Epidermal melanocyte (primary cell): ENCODE data around the gene PRM3.

Experiments
- DNase-seq: peaks from one replicate; pipeline ENCODE4 v3.0.0; 2011; ENCODE audit warnings: low spot score; ENCODE audit not compliant: insufficient read length

Gene PRM3, protein sequence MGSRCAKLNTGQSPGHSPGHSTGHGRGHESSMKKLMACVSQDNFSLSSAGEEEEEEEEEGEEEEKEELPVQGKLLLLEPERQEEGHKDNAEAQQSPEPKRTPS

DNA sequence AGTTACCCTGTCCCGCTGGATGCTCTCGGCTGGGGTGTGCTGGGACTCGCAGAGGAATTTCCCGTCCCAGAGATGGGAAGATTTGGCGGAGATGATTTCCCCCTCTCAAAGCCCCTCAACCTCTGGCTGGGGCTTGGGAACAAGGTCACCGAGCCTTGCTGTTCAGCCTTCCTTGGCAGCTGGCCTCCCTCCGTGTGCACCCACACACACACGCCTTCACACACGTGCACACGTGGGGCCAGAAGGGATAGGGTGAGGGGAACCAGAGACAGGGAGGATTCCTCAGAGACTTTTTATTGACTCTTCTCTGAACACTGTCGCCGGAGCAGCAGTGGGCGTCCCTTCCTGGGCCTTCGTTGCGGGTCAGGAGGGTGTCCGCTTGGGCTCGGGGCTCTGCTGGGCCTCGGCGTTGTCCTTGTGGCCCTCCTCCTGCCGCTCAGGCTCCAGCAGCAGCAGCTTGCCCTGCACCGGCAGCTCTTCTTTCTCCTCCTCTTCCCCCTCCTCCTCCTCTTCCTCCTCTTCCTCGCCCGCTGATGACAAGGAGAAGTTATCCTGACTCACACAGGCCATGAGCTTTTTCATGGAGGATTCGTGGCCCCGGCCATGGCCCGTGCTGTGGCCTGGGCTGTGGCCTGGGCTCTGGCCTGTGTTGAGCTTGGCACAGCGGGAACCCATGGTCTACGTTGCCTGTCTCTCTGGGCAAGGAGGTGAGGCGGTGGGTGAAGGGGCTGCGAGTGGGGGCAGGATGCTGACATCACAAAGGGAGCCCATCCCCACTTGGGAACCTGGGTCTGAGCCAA, at the start of gene PRM3:
Gene PRM3 (minus strand): TSS at position 709 of the 800 bp plus-strand sequence. CDS start 34 bp downstream, at position 675.
- DNase-seq: no peak

DNA sequence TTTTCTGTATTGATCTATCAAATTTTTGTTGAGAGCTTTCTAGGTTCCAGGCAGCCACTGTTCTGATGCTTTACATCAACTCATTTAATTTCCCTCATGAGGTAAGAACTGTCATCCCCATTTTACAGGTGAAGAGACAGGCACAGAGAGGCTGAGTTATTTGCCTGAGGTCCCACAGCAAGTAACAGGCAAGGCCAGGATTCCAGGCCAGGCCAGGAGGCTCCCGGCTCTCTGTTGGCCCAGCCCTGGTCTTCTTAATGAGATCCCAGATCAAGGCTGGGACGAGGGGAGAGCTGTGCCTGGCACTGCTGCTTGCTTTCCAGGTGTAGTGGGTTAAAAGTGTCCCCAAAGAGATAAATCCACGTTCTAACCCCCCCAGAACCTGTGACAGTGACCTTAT, 49.4 kb upstream of the PRM3 start:
- no peak for DNase-seq

DNA sequence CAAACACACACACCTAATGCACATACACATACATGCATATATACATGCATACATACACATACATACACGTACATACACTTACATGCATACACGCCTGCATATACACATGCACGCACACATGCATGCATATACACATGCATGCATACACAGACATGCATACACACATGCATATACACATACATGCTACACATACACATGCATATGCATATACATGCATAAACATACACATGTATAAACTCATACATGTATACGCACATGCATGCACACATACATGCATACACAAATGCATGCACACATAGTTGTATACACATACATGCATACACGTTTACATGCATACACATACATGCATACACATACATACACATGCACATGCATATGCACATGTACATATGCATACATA, 48.2 kb upstream of the PRM3 start:
- no peak for DNase-seq

DNA sequence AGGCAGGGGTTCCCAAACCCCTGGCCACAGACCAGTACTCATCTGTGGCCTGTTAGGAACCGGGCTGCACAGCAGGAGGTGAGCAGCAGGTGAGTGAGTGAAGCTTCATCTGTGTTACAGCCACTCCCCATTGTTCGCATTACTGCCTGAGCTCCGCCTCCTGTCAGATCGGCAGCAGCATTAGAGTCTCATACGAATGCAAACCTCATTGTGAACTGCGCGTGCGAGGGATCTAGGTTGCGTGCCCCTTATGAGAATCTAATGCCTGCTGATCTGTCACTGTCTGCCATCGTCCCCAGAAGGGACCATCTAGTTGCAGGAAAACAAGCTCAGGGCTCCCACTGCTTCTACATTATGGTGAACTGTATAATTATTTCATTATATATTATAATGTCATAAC, 46.7 kb upstream of the PRM3 start:
- no peak for DNase-seq

DNA sequence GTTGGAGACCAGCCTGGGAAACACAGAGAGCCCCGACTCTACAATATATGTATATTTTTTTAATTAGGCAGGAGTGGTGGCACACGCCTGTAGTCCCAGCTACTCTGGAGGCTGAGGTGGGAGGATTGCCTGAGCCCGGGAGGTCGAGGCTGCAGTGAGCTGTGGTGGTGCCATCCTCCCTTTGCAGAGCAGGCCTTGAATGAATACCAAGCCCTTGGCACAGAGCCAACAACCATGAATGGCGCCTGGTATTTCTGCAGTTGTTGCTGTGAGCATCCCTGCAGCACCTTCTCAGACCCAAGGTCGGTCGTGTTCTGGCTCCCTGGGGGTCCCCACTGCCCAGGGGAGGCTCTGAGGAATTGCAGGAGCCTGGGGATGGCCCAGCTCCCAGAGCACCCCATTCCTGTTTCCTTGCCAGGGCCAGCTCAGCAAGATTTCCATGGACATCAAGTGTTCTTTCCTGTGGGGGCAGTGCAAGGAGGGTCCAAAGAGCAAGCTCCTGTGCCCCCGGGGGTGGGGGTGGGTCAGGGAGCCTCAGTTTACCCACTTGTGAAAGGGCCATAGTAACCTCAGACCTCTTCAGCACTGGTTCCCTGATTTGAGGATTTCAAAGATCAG, 46.2 kb upstream of the PRM3 start:
- DNase-seq: no peak

DNA sequence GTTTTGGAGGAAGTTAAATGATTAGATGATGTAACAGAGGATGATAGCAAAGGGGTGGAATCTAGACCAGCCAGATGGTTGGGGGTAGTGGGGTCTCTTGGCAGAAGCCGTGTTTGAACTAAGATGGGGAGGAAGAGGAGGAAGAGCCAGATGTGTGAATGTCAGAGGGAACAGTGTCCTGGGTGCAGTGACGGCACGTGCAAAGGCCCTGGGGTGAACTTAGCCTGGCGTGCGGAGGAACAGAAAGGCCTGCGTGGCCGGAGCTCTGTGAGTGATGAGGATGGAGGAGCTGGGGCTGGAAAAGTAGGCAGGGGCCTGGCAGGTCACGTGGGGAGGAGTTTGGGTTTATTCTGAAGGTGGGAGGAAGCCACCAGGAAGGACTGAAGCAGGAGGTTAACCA, 45.4 kb upstream of the PRM3 start:
- no peak for DNase-seq

DNA sequence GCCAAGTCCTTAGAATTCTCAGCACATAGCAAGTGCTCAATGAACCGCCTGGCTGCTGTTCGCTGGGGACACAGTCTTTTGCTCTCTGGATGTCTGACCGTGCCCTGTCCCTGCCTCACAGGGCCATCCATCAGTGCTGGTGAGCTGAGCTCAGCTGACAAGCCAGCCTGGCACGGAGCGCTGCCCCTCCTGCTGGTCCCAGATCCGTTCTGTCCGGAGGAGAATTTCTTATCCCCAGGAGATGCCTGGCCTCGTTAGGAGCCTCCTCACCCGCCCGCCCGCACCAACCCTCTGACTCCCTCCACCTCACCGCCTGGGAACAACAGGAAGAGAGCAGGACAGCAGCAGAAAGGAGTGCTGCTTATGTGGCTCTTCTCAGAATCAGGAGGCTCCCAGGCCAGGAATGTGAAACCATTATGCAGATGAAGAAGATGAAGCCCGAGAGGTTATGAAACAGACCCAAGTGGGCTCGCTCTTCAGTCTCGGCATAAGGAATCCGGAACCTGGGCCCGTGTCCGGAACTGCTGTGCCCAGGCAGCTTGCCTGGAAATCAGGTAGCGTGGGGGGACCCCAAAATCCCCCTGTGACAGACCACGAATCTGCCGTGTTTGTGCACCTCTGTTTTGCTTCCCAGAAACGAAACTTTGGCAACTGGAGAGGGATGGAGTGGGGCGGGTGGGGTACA, 43.0 kb upstream of the PRM3 start:
- no peak for DNase-seq

DNA sequence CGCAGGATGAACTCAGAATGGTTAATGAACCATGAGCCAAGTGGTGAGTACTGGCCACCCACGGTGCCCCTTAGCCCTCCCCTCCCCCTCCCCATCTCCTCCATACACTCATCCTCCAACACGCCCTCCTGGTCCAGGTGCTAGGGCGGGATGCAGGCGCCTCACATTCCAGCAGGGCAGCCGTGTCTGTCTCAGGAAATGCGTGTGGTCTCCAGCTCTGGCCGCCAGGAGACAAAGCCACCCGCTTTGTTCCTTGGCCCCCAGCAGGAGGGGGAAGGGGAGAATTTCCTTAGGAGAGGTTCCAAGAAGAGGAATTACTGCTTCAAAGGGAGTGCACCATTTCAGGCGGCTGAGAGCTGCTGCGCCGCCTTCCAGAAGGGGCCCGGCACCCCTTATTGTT, 42.1 kb upstream of the PRM3 start:
- DNase-seq: no peak

DNA sequence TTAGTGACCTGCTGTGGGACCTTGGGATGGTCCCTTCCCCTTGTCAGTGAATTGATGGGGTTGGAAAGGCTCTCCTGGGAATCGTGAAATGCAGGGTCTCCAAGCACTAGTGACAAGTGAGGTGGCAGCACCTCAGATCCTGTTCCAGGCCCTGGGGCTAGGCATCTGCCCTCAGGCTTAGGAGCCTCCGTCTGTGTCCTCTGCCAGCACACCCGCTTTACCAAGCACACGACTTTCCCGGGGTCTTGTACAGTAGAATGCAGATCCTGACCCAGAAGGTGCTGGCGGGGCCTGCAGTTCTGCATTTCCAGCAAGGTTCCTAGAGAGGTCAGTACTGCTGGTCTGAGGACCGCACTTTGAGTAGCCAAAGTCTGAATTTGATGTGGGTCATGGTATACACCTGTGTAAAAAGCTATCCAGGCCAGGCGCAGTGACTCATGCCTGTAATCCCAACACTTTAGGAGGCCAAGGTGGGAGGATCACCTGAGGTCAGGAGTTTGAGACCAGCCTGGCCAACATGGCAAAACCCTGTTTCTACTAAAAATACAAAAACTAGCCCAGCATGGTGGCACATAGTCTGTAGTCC, 41.0 kb upstream of the PRM3 start:
- DNase-seq: no peak

DNA sequence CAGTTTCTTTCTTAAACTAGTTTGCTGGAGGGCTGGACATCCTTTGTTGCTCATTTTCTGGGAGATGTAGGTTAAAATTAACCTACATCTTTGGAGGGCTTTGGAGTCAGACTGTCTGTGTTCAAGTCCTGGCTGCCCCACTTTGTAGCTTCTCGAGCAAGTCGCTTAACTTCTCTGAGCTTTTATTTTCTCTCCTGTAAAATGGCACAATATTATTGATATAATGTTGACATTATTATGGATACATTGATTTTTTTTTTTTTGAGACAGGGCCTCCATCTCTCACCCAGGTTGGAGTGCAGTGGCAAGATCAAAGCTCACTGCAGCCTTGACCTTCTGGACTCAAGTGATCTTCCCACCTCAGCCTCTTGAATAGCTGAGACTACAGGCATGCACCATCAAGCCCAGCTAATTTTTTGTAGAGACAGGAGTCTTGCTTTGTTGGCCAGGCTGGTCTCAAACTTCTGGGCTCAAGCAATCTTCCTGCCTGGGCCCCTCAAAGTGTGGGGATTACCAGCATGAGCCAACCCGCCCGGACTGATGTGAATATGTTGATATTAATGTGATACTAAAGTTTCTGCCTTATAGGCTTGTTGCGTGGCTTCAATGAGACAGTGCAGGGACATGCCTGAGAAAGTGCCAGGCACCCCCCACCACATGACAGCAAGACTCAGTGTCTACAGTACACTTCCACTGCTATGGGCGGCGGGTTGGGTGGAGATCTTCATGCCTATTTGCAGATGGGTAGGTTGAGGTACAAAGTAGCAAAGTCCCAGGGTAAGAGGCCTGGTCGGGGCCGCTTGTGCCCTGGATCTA, 40.3 kb upstream of the PRM3 start:
- DNase-seq: no peak

DNA sequence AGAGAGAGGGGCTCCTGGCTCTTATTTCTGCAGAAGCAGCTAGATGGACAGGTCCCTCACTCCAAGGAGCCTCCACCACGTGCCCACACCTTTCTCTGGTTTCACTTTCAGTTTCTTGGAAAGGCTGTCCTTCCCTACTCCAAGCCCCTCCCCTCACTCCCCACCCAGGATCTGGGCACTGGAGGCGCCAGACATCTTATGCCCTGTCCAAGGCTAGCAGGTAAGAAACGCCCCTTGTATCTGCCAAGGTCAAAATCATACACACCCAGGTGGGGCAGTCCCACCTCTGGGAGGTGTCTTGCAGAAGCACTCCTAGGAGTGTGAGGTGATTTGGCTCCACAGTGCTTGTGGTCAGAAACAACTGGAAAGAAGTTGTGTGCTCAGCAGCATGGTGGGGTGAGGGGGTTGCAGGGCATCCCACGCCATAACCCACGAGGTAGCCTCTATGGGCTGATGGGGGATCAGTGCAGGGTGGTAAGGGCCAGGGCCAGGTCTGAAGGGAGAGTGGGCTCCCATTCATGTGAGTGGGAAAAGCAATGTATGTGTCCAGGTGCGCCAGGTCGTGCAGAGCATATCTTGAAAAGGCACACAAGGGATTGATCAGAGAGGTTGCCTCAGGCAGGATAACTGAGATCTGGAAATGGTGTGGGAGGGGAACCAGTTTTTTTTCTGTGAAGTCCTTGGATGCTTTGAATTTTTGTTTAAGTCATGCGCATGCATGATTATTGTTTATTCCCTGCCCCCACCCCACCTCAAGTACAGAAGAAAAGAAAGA, 39.5 kb upstream of the PRM3 start:
- DNase-seq: no peak

DNA sequence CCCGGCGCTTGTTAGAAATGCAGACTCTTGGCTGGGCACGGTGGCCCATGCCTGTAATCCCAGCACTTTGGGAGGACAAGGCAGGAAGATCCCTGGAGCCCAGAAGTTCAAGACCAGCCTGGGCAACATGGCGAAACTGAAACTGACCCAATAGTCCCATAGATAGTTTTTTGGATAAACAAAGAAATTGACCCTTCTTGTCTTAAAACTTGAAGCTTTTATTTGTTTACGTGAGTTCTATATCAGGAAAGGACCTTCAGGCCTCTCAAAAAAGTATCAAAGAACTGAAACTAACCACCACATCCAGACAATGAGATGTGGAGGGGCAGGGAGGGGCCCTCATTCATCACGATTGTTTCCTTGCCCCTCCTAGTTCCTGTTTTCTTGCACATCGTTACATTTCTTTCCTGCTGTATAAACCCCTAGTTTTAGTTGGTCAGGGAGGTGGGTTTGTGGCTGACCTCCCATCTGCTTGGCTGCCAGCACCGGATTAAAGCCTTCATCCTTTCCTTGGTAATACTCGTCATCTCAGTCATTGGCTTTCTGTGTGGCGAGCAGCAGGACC, 37.6 kb upstream of the PRM3 start:
- DNase-seq: no peak

DNA sequence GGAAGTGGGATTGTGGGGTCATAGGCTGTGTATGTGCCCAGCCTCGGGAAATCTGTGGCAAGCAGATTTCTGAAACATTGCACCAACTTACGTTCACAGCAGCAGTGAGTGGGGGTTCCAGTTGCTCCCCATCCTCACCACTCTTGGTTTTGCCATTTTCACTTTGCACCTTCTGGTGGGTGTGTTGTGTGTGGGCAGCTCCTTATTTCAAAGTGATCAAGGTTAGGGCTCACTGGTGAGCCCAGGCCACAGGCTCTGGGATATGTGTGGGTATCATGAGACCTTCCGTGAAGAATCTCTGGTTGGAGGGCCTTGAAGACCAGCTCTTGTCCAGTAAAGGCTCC, 37.2 kb upstream of the PRM3 start:
- DNase-seq: no peak

DNA sequence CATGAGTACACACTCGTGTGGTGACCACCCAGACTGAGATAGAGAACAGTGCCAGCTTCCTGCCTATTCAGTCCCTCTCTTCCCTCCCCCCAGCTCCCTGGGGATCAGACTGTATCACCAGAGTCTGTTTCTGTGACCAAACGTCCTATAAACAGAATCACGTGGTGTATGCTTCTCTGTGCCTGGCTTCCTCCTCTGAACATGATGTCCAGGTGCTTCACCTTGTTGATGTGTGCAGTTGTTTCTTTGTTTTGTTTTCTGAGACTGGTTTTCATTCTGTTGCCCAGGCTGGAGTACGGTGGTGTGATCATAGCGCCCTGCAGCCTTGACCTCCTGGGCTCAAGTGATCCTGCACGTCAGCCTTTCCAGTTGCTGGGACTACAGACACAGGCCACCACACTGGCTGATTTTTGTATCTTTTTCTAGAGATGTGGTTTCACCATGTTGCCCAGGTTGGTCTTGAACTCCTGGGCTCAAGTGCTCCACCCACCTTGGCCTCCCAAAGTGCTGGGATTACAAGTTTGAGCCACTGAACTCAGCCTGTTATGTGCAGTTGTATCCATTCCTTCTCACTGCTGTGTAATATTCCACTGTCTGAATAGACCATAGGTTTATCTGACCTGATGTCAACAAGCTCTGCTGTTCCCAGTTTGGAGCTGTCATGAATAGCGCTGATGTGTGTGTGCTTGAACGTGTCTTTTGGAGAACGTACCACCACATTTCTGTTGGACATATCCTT, 36.6 kb upstream of the PRM3 start:
- no peak for DNase-seq

DNA sequence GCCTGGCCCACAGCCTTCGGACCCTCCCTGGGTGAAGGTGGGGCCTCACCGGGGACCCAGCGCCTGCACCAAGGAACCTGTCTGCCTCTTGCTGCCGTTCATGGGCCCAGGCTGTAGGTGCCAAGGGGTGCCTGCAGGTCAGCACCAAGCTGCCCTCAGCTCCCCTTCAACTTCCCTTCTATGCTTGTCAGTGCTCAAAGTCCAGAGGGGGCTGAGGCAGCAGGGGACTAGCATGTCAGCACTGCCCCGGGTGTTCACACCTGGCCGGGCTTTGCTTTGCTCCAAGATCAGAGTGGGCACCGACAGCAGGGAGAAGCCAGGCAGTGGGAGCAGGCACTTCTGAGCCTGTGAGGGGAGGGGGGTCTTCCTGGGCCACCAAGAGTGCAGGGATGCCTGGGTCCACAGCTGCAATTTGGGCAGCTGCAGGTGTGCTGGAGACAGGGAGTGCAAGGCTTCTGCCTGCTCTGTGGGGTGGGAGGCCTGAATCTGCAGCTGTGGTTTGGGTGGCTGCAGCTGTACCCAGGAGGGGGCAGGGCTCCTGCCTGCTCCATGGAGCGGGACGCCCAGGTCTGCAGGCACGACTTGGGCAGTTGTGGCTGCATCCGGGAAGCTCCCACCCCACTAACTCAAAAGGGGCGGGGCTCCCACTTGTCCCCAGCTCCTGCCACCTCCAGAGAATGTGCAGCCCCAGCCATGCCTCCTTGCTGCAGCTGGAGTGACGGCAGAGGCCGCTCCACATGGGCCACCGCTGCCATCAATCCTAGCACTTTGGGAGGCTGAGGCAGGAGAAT, 35.3 kb upstream of the PRM3 start:
- DNase-seq: no peak

DNA sequence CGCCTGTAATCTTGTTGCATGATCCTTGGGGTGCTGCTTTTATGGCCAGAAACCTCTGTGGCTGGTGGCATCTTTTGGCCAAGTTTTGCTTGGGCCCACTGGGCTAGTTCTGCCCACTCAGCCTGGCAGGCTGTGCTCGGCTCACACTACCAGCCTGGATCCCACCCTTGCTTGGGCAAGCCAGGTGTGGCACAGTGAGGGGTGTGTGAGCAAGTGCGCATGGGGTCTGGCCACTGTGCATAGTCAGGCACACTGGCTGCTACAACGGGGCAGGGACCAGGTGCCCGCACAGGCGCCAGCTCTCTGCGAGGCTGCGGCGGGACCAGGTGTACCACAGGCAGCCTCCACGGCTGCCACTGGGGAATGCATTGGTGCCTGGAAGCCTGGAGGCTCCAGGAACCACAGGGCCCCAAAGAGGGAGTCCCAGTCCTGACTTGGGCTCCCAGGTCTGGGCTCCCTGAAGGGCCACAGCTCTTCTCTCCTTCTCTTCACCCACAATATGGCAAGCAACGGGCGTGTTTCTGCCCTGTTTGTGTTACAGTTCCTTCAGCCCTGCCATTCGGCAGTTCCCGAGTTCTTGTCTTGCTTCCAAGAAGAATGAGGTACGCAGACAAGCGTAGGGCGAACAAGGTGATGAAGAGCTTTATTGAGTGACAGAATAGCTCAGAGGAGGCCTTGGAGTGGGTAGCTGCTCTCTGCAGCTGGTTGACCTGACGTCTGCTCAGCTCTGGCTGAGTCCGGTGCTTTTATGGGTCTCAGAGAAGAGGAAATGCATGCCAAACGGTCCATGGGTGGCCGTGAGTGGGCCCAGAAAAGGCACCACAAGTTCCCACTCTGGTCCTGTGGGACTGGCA, 34.4 kb upstream of the PRM3 start:
- no peak for DNase-seq

DNA sequence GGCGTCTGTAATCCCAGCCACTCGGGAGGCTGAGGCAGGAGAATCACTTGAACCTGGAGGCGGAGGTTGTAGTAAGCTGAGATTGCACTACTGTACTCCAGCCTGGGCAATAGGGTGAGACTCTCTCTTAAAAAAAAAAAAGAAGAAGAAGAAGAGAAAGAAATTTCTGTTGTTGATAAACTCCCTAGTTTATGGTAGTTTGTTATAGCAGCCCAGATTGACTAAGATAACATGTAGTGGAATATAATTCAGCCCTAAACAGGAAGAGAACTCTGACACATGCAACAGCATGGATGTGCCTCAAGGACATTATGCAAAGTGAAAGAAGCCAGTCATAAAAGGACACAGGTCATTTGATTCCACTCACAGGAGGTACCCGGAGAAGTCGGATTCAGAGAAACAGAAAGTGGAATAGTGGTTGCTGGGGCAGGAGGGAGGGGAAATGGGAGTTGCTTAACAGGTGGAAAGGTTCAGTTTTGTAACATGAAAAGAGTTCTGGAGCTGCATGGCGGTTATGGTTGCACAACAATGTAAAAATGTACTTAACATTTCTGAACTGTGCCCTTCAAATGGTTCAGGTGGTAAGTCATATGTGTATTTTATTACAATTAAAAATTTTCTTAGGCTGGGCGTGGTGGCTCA, 33.7 kb upstream of the PRM3 start:
- DNase-seq: no peak
